GM18526 (cell line): ENCODE data around the gene GPR62.

Source experiments
- POLR2A ChIP-seq: IDR thresholded peaks from 3 replicates; pipeline ENCODE4 v1.6.1; 2011; ENCODE audit not compliant: insufficient read length; ENCODE audit errors: extremely low read depth

The GPR62 gene

DNA sequence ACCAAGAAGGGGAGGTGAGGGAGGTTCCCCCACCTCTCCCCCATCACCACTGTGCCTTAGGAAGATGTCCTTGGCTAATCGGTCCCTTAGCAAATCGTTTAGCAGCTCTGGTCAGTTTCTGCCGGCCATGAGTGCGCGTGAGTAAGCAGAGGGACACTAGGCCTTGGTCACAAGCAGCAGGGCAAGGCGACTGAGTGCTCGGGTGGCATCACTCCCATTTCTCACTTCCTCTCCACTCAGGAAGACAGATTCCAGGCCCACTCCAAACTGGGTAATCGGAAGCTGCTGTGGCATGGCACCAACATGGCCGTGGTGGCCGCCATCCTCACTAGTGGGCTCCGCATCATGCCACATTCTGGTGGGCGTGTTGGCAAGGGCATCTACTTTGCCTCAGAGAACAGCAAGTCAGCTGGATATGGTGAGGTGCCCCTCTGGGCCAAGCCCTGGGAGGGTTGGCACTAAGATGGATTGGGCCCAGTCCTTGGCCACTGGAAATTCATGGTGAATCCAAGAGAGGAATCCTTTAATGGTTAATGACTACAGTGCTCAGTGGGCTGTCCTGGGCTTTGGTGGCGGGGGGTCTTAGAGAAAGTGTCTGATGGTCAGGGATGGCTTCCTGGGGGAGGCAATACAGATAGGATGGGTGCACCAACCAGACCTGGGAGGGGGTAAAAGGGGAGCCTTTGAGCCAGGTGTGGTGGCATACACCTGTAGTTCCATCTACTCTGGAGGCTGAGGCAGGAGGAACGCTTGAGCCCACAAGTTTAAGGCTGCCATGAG, 9.1 kb upstream of the GPR62 start:
- TF ChIP-seq POLR2A: no peak

DNA sequence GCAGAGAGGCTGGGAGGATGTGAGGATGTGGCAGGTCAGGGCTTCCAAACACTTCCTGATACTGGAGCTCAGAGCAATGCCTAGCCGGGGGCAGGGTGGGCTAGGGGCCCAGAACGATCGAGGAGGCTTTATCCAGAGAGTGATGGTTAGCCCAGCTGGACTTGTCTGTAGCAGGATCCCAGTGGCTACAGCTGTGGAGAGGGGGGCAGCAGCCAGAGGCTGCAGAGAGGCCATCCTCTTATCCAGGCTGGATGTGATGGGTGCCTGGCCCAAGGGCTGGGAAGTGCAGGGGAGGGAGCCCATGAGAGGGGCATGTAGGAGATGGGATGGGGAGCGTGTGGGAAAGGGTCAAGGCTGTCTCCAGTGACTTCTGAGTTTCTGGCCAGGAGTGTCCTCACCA, 8.4 kb upstream of the GPR62 start:
- no peak for TF ChIP-seq POLR2A

DNA sequence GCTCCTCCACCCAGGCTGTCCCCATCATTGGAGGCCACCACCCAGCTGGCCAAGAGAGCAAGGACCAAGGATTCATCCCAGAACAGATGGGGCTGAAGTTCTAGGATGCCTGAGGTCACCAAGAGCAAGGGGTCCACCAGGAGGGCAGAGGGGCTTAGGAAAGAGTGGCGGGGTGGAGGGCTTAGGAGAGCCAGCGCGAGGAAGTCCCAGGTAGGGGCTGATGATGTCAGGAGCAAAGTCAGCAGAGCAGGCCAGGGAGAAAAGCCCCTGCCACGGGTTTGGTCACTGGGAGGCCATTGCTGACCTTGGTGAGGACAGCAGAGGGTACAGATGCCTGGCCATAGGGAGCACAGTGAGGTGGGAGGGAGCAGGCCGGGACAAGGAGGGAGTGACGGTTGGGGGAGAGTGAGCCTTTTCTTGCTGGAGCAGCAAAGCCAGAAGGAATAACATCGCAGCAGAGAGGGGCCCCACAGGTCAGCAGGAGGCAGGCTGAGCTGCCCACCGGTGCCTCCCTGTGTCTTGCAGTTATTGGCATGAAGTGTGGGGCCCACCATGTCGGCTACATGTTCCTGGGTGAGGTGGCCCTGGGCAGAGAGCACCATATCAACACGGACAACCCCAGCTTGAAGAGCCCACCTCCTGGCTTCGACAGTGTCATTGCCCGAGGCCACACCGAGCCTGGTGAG, 7.8 kb upstream of the GPR62 start:
- no peak for TF ChIP-seq POLR2A

DNA sequence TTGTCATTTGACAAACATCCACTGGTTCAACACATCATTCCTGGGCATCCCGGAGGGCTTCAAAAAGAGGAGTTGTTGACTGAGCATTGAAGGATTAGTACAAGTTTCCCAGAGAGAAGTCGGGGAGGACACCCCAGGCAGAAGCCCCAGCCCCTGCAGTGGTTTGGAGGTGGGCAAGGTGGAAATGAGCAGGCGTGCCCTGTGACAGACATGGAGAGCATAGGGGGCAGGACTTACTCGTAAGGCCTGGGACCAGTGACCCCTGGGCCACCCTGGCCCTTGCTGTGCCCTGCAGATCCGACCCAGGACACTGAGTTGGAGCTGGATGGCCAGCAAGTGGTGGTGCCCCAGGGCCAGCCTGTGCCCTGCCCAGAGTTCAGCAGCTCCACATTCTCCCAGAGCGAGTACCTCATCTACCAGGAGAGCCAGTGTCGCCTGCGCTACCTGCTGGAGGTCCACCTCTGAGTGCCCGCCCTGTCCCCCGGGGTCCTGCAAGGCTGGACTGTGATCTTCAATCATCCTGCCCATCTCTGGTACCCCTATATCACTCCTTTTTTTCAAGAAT, 7.1 kb upstream of the GPR62 start:
- TF ChIP-seq POLR2A: no peak

DNA sequence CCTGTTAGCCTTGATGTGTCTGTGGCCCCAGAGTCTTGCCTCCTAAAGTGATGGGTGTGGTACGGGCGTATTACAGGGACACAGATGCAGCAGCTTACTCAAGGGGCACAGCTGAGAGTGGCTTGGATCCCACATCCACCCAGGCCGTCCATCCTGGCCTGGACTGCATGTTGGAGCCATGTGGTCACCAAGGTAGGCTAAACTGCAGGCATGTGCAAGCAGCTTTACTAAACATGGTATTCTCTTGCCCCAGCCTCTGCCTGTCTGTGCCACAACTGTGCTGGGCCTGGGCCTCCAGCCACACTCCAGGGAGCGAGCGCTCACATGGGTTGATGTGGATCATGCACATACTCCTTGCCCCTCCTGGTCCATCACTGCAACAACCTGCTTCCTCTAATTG, 6.1 kb upstream of the GPR62 start:
- no peak for TF ChIP-seq POLR2A

DNA sequence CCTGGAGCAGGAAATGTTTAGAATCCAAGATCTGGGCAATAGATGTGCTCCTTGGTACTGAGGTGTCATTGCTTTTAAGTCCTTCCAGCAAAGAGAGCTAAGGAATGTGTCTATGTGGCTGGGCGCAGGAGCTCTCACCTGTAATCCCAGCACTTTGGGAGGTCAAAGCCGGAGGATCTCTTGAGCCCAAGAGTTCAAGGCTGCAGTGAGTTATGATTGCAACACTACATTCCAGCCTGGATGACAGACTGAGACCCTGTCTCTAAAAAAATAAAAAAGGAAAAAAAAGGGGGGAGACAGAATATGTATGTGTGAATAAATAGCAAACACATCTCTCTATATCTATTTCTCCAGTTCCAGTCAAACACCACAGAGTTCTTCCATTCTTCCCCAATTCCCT, 4.3 kb upstream of the GPR62 start:
- no peak for TF ChIP-seq POLR2A

DNA sequence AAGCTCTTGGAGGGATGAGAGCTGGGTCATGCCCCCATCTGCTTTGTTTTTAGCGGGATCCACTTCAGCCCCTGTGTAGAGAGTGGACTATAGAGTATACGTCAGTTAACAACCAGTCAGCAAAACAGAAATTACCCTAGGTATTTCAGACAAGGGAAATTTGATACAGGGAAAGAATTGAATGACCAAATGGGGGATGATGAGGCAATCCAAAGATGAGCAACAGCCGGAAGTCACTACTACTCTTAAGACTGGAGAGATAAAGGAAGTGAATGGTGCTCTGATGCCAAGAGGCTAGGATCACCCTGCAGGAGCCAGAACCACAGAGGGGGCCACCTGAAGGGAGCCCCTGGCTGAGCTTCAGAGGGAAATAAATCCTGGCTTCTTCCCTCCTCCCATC, 1.7 kb upstream of the GPR62 start:
- TF ChIP-seq POLR2A: no peak

DNA sequence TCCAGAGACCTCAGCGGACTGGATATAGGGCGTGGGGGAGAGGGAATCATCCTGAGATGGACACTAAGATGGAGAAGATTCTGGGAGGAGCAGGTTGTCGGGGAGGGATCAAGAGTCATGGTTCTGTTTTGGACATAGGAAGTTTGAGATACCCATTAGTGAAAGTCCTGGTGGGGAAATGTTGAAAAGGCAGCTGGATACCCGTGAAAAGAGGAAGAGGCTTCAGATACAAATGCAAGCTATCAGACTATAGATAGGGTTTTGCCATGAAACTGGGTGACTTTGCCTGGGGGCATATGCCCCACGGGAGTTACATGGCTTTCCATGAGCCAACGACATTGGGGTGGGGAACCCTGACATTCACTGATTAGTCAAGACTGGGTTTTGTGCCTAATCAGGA, 1.1 kb upstream of the GPR62 start:
- TF ChIP-seq POLR2A: no peak

DNA sequence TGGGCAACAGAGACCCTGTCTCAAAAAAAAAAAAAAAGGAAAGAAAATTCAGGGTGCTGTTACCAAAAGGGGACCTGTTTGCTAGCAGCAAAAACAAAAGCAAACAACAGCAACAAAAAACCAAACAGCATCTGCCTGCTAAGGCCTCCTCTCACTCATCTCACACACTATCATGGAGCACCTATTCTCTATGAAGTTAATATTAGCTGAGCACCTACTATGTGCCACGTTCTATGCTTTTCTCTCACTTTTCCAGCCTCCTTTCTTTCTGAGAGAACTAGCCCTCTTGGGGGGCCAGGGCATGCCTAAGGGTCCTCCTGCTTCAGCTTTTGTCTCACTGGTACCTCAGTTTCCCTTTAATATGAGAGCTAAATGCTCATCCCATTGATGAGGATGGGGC, 468 bp upstream of the GPR62 start:
- no peak for TF ChIP-seq POLR2A

DNA sequence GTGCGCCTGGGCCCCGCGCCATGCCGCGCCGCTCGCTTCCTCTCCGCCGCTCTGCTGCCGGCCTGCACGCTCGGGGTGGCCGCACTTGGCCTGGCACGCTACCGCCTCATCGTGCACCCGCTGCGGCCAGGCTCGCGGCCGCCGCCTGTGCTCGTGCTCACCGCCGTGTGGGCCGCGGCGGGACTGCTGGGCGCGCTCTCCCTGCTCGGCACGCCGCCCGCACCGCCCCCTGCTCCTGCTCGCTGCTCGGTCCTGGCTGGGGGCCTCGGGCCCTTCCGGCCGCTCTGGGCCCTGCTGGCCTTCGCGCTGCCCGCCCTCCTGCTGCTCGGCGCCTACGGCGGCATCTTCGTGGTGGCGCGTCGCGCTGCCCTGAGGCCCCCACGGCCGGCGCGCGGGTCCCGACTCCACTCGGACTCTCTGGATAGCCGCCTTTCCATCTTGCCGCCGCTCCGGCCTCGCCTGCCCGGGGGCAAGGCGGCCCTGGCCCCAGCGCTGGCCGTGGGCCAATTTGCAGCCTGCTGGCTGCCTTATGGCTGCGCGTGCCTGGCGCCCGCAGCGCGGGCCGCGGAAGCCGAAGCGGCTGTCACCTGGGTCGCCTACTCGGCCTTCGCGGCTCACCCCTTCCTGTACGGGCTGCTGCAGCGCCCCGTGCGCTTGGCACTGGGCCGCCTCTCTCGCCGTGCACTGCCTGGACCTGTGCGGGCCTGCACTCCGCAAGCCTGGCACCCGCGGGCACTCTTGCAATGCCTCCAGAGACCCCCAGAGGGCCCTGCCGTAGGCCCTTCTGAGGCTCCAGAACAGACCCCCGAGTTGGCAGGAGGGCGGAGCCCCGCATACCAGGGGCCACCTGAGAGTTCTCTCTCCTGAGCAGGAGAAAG, 951 bp downstream of the GPR62 start:
- no peak for TF ChIP-seq POLR2A

DNA sequence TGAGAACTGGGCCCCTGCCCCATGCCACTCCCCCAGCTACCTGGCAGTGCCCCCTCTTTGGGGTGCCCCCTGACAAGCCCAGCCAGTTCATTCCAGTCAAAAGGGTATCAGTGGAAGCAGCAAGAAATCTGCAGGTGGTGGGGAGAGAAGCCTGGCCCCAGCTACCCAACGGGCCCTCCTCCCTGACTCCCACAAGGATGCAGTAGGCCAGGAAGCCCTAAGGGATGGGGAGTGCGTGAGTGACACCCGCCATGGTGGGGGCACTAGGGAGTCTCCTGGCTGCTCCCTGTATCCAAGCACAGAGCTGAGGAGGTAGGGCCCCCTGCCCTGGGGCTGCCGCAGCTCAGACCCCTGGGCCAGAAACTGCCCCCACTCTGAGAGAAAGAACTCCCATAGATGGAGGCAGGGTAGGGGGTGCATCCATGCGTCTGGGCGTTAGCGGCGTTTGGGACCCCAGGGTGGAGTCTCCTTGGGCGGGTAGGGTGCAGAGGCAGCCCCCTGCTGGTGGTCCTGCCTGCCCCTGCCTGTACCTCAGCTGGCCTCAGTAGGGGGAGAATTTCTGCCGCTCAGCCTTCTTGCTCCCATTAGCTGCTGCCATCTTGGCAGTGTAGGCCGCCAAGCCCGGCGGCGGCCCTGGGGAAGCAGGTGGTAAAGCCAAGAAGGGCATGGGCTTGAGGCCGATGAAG, 2.5 kb downstream of the GPR62 start:
- no peak for TF ChIP-seq POLR2A

DNA sequence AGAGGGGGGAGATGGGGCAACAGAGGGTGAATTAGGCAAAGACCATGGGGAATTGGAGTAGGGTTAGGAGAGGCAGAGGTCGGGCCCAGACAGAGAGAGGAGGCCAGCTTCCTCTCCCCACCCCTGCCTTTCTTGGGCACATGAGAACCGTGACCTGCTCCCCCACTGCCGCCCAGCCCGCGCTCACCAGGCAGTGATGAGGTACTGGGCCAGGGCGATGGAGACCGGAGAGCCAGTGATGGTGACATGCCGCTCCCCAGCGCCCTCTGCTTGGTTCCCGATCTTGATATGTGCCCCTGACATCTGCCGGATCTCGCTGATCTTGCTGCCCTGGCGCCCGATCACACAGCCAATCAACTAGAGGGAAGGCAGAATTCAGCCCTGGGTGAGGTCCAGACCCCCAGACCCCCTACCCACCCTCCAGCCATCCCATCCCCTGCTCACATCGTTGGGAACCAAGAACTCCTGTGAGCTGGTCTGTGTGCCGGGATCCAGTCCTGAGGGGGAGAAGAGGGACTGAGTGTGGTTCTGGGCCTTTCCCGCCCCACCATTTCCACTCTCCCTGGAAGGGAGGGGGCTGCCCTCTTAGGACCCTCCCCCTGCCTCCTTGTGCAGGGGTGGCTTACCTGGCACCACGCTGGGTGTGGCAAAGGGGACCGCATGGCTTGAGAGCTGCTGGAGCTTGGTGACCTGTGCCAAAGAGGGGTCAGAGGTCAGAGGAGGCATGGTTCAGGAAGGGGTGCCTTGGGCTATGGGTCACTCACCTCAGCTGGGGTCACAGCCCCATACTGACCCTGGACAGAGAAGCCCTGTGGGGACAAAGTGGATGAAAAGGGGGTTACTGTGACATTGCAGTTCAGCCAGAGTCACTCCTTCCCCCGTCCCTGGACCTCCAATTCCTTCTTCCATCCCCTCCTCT, 3.7 kb downstream of the GPR62 start:
- TF ChIP-seq POLR2A: no peak

DNA sequence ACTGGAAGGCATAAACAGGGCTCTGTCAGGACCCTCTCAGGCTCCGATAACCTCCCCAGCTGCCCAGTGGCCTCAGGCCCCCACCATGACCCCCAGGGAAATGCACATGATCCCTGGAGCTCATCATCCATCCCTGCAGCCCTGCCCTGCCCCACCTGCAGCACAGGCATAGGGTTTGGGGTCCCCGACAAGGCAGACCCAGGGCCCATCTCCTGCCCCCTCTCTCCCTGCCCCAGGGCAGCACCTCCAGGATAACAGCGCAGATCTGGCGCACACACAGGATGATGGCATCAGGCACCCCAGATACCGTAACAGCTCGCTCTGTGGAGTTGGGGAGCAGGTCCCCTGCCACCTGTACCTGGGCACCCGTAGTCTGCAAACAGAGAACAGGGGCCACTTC, 4.5 kb downstream of the GPR62 start:
- TF ChIP-seq POLR2A: no peak

DNA sequence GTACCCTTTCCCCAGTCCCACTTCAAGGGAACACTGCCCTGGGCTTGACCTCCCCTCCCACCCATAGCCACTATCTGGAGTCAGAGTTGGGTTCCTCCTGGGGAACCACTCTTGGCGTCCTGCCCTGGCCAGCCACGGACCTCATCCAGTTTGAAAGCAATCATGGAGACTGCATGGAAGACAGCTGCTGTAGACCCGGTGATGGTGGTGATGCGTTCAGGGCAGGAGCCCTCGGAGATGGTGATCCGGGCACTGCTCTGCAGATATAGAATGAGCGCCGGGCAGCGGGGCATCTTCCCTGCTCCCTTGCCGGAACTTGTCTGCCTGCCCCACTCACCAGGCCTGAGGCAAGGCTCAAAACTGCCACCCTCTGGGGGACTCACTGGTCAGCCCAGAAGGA, 5.2 kb downstream of the GPR62 start:
- TF ChIP-seq POLR2A: no peak
